Nephron progenitor cell (in vitro differentiated cells): ENCODE results near the gene MED16.

ENCODE experiments used
- DNase-seq: peaks from one replicate; pipeline ENCODE4 v3.0.0; 2021
- H3K27ac Mint-ChIP-seq: 2 replicates; pipeline ENCODE4 v1.8.0; 2021; ENCODE audit warnings: mild to moderate bottlenecking, moderate library complexity, mixed read lengths
- H3K27me3 Mint-ChIP-seq: 2 replicates; pipeline ENCODE4 v1.8.0; 2021; ENCODE audit warnings: mild to moderate bottlenecking, low read depth, mixed read lengths; ENCODE audit not compliant: poor library complexity
- H3K36me3 Mint-ChIP-seq: 2 replicates; pipeline ENCODE4 v1.8.0; 2021; ENCODE audit warnings: low read depth, mixed read lengths
- H3K4me1 Mint-ChIP-seq: 2 replicates; pipeline ENCODE4 v1.8.0; 2021; ENCODE audit warnings: mixed read lengths
- H3K4me3 Mint-ChIP-seq: 2 replicates; pipeline ENCODE4 v1.8.0; 2021; ENCODE audit warnings: mild to moderate bottlenecking, moderate library complexity, mixed read lengths
- H3K9me3 Mint-ChIP-seq: 2 replicates; pipeline ENCODE4 v1.8.0; 2021; ENCODE audit warnings: mild to moderate bottlenecking, moderate library complexity, mixed read lengths
- CTCF ChIP-seq: fragments of 200-600 bp; sonication (generic); IDR thresholded peaks from 2 replicates; pipeline ENCODE4 v1.5.0; 2021; ENCODE audit warnings: antibody characterized with exemption

The MED16 gene

GRCh38 chr19:919199-920050, 26.4 kb upstream of the MED16 start:
- H3K27ac Mint-ChIP-seq, result no peak overlapping the region
- no peaks in the 10 kb centered on the region for H3K9me3 Mint-ChIP-seq
- H3K36me3 Mint-ChIP-seq, result no peaks in the 10 kb centered on the region
- TF ChIP-seq CTCF, result no peak
- H3K4me1 Mint-ChIP-seq, result peaks cover 11% of the 10 kb centered on the region
- no peak overlapping the region for H3K4me3 Mint-ChIP-seq
- H3K27me3 Mint-ChIP-seq, result peaks cover 61% of the 10 kb centered on the region
- no peak for DNase-seq

- Mint-ChIP-seq H3K4me1 (peaks cover 11% of the 10 kb centered on the region), H3K36me3 (no peaks in the 10 kb centered on the region), H3K4me3 (no peak overlapping the region), H3K27ac (no peak overlapping the region), H3K27me3 (peaks cover 65% of the 10 kb centered on the region), H3K9me3 (no peaks in the 10 kb centered on the region)
- peak; percentile 38 for DNase-seq
- TF ChIP-seq CTCF, result no peak
Observed at GRCh38 chr19:918481-919198, 25.7 kb upstream of the MED16 start.

GRCh38 chr19:918152-918437, 25.1 kb upstream of the MED16 start:
- Mint-ChIP-seq H3K27me3 (peaks cover 65% of the 10 kb centered on the region), H3K4me3 (no peak overlapping the region)
- no peak for TF ChIP-seq CTCF

GRCh38 chr19:917323-918151, 24.6 kb upstream of the MED16 start, which contains the start of gene KISS1R:
TSS of gene KISS1R (plus strand) at chr19:917333. CDS start at chr19:917503, 170 bp downstream.
- Mint-ChIP-seq H3K4me3 (peak within 1 kb of the TSS; percentile 40), H3K27ac (no peak within 1 kb of the TSS), H3K4me1 (peaks cover 5% of the 10 kb centered on the region), H3K36me3 (no peaks in the 10 kb centered on the region), H3K27me3 (peaks cover 65% of the 10 kb centered on the region), H3K9me3 (no peaks in the 10 kb centered on the region)
- peak; percentile 57 for TF ChIP-seq CTCF
- DNase-seq, result peak; percentile 72

More at GRCh38 chr19:918152-918437, 25.1 kb upstream of the MED16 start:
- H3K4me1 Mint-ChIP-seq, result peaks cover 6% of the 10 kb centered on the region
- H3K36me3 Mint-ChIP-seq, result no peaks in the 10 kb centered on the region
- no peak overlapping the region for H3K27ac Mint-ChIP-seq
- H3K9me3 Mint-ChIP-seq, result no peaks in the 10 kb centered on the region
- DNase-seq, result no peak

GRCh38 chr19:916645-917322, 23.8 kb upstream of the MED16 start:
- TF ChIP-seq CTCF, result no peak
- peaks cover under 1% of the 10 kb centered on the region for H3K4me1 Mint-ChIP-seq
- DNase-seq, result no peak
- no peaks in the 10 kb centered on the region for H3K36me3 Mint-ChIP-seq
- H3K9me3 Mint-ChIP-seq, result no peaks in the 10 kb centered on the region
- H3K27ac Mint-ChIP-seq, result no peak overlapping the region
- H3K27me3 Mint-ChIP-seq, result peaks cover 57% of the 10 kb centered on the region
- peak overlapping the region; percentile 40 for H3K4me3 Mint-ChIP-seq
